NOMO-1 treated with dmso at 0.1 percent for 144 hours (cell line): Measurements from ENCODE around the gene COPB2.
A peak's percentile ranks its signal among the peaks of the same experiment; 100 is the strongest.
"Not testable (repeated sequence)": the region's sequence is repeated elsewhere in the genome, so short reads cannot be mapped to it uniquely, and the experiment has no call there.

ENCODE experiments used
- DNase-seq: peaks from one replicate; lab custom pipeline; 2025; ENCODE audit not compliant: unreplicated experiment; lab: John Stamatoyannopoulos, UW

Gene COPB2

GRCh38 chr3:139380575-139380974 is 8.9 kb downstream of the COPB2 start:
- no peak for DNase-seq

- no peak for DNase-seq
Observed at GRCh38 chr3:139378587-139379241, 10.7 kb downstream of the COPB2 start.

- no peak for DNase-seq
Observed at GRCh38 chr3:139377378-139377777, 12.1 kb downstream of the COPB2 start.

GRCh38 chr3:139374099-139374498 is 15.3 kb downstream of the COPB2 start:
- no peak for DNase-seq

GRCh38 chr3:139364549-139364948 is 24.9 kb downstream of the COPB2 start:
- no peak for DNase-seq

- DNase-seq, result no peak
Observed at GRCh38 chr3:139361276-139361675, 28.2 kb downstream of the COPB2 start.

- no peak for DNase-seq
Observed at GRCh38 chr3:139358841-139359562, 30.4 kb downstream of the COPB2 start.

GRCh38 chr3:139357899-139358298 is 31.5 kb downstream of the COPB2 start:
- no peak for DNase-seq

- no peak for DNase-seq
Observed at GRCh38 chr3:139355891-139356290, 33.6 kb downstream of the COPB2 start.

- DNase-seq, result no peak
Observed at GRCh38 chr3:139355476-139355875, 34.0 kb downstream of the COPB2 start.

GRCh38 chr3:139354661-139355060 is 34.8 kb downstream of the COPB2 start:
- DNase-seq, result no peak

GRCh38 chr3:139353920-139354556 is 35.4 kb downstream of the COPB2 start:
- no peak for DNase-seq

GRCh38 chr3:139346771-139347170 is 42.7 kb downstream of the COPB2 start:
- DNase-seq, result no peak

- peak; percentile 96 for DNase-seq
Observed at GRCh38 chr3:139343895-139344856, 45.3 kb downstream of the COPB2 start, which contains the start of gene MRPS22. Gene MRPS22 (plus strand): TSS chr3:139344020. CDS start chr3:139344027, 7 bp downstream.

GRCh38 chr3:139342054-139342453 is 47.4 kb downstream of the COPB2 start:
- DNase-seq, result no peak

- DNase-seq, result no peak
Observed at GRCh38 chr3:139340784-139341183, 48.7 kb downstream of the COPB2 start.

- DNase-seq, result peak; percentile 6
Observed at GRCh38 chr3:139339219-139339906, 50.1 kb downstream of the COPB2 start.

- DNase-seq, result no peak
Observed at GRCh38 chr3:139338405-139338804, 51.0 kb downstream of the COPB2 start.

- not testable (repeated sequence) for DNase-seq
Observed at GRCh38 chr3:139334675-139335074, 54.8 kb downstream of the COPB2 start.

- DNase-seq, result no peak
Observed at GRCh38 chr3:139332092-139332491, 57.4 kb downstream of the COPB2 start.
